IPS-15b (cell line): ENCODE data around the gene PARG.

Experiments
- H3K27me3 ChIP-seq: one replicate; pipeline ENCODE4 v1.6.1; 2013; ENCODE audit warnings: low read length; ENCODE audit not compliant: control insufficient read depth, insufficient read depth
- H3K36me3 ChIP-seq: one replicate; pipeline ENCODE4 v1.6.1; 2013; ENCODE audit warnings: low read length; ENCODE audit not compliant: control insufficient read depth, insufficient read depth
- H3K4me1 ChIP-seq: one replicate; pipeline ENCODE4 v1.6.1; 2013; ENCODE audit warnings: mild to moderate bottlenecking, low read length; ENCODE audit not compliant: control insufficient read depth, insufficient read depth
- H3K4me3 ChIP-seq: one replicate; pipeline ENCODE4 v1.5.1; 2013; ENCODE audit warnings: low read depth, low read length
- H3K9ac ChIP-seq: one replicate; pipeline ENCODE4 v1.6.1; 2013; ENCODE audit warnings: low read depth, mild to moderate bottlenecking, low read length
- H3K9me3 ChIP-seq: one replicate; pipeline ENCODE4 v1.6.1; 2013; ENCODE audit warnings: mild to moderate bottlenecking, low read length; ENCODE audit not compliant: control insufficient read depth, insufficient read depth

PARG gene

DNA sequence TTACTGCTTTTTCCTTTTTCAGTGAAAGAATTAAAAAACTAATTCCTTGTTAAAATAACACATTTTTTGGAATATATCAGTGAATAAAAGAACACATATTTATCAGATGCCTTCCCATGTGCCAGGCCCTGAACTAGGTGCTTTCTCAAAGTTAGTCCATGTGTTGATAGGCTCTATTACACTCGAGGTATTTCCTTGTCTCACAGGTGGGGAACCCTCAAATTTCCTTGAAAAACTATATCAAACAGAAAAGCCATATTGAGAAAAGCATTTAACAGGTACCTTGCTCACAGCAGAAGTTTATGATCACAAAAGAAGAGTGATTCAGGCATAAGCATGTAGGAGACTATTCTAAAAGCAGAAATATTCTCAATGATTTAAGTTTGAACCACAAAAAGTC, 104.1 kb downstream of the PARG start:
- Histone ChIP-seq H3K36me3 (peaks cover 5% of the 10 kb centered on the region), H3K4me3 (no peak overlapping the region), H3K27me3 (no peaks in the 10 kb centered on the region), H3K4me1 (peaks cover 6% of the 10 kb centered on the region), H3K9me3 (no peaks in the 10 kb centered on the region), H3K9ac (no peak overlapping the region)

DNA sequence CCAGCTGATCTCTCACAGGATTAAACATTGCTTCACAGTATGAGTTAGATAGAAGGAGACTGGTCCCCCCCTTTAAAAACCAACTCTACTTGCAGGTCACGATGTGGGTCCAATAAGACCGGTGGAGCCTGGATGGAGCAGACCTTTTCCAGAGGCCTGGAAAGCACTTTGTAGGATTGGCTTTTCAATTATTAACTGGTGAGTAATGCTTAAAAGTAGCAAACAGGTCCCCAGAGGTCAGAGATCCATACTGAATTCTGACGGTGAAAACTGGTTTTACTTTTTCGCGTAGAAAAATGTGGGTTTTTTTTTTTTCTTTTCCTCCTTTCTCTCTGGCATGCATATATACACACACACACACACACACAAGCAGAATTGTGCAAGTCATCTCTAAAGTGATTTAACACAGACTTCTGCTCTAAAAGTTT, 104.8 kb downstream of the PARG start:
- peaks cover 5% of the 10 kb centered on the region for H3K36me3 ChIP-seq
- H3K4me1 ChIP-seq: peaks cover 13% of the 10 kb centered on the region
- H3K4me3 ChIP-seq: no peak overlapping the region
- no peaks in the 10 kb centered on the region for H3K9me3 ChIP-seq
- no peak overlapping the region for H3K9ac ChIP-seq
- no peaks in the 10 kb centered on the region for H3K27me3 ChIP-seq

DNA sequence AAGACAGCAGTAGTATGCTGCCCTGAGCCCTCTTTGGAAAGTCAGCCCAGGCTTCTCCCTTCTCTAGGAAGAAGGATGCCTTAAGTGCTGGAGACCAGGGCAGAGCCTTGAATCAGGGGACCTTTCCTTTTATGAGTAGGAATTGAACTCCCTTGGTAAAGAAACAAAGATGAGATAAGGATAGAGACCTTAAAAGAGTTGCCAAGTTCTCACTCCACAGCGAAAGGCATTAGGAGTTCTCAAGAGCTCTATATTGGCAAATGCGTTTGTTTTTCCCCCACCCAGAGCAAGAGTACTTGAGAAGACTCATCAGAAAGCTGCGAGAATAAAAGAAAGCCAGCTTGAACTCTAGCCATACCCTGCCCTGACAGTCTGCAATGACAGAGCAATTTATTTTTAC, 106.9 kb downstream of the PARG start:
- peaks cover 32% of the 10 kb centered on the region for H3K4me1 ChIP-seq
- no peaks in the 10 kb centered on the region for H3K9me3 ChIP-seq
- no peak overlapping the region for H3K4me3 ChIP-seq
- H3K27me3 ChIP-seq: no peaks in the 10 kb centered on the region
- peaks cover 5% of the 10 kb centered on the region for H3K36me3 ChIP-seq
- H3K9ac ChIP-seq: no peak overlapping the region

DNA sequence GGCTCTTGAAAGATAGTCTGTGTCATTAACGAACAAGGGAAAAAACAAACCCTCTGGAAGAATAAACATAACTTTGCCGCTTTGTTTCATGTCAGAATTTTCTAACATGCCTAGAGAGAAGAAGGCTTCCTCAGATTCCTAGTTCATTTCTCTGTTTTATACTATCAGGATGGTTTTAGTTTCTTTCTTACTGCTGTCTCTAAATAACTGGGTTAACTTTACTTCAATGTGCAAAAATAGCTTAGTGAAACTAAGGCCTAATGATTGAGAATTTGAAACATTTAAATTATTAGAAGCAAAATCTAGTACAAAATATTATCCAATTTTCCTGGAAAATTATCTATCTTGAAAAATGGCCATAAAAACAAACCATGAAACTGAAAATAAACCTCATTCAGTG, 107.6 kb downstream of the PARG start:
- Histone ChIP-seq H3K36me3 (peaks cover 5% of the 10 kb centered on the region), H3K27me3 (no peaks in the 10 kb centered on the region), H3K9me3 (no peaks in the 10 kb centered on the region), H3K4me3 (no peak overlapping the region), H3K9ac (no peak overlapping the region), H3K4me1 (peaks cover 36% of the 10 kb centered on the region)

DNA sequence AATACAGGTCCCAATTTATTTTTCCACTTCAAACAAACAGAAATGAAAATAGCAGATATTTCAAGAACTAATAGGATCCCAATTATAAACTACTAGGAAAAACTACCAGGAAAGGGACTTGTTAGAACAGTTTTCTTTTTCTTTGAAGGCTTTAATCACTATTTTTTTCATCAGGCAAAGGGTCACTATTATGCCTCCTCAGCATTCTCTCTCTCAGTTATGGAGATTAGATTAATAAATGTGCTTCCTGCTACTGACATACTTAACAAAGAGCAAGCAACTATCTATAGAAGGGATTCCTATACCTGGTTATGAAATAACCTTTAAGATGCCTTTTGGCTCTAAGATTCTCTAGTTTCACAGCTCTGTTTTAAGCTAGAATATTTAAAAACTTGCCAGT, 108.7 kb downstream of the PARG start:
- H3K9me3 ChIP-seq: no peaks in the 10 kb centered on the region
- H3K9ac ChIP-seq: no peak overlapping the region
- H3K4me1 ChIP-seq: peaks cover 36% of the 10 kb centered on the region
- no peaks in the 10 kb centered on the region for H3K27me3 ChIP-seq
- H3K4me3 ChIP-seq: no peak overlapping the region
- peaks cover 5% of the 10 kb centered on the region for H3K36me3 ChIP-seq

DNA sequence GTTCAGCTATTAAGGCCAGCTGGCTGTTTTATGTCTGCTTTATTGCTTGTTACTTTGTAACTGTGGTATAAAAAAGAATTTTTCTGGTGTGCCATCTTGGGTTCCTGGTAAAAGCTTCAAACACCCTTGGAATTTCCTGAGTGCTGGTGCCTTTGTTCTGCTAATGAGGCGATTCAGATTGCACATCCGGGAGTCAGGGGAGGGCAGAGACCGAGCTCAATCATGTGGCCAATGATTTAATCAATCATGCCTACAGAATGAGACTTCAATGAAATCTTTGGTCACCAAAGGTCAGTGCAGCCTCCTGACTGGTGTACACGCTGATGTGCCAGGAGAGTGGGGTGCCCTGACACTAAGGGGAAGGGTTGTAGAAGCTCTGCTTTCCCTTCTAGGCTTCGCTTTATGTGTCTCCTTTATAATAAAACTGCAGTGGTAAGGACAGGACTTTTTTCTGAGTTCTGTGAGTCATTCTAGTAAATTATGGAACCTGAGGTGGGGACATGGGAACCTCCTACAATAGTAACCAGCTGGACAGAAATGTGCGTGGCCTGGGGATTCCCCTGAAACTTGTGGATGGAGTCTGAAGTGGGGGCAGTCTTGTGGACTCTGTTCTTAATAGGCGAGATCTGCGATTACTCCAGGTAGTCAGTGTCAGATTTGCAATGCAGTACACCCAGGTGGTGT, 110.3 kb downstream of the PARG start:
- Histone ChIP-seq H3K4me1 (peaks cover 36% of the 10 kb centered on the region), H3K27me3 (no peaks in the 10 kb centered on the region), H3K4me3 (peak overlapping the region; percentile 4), H3K36me3 (peaks cover 5% of the 10 kb centered on the region), H3K9ac (no peak overlapping the region), H3K9me3 (no peaks in the 10 kb centered on the region)

DNA sequence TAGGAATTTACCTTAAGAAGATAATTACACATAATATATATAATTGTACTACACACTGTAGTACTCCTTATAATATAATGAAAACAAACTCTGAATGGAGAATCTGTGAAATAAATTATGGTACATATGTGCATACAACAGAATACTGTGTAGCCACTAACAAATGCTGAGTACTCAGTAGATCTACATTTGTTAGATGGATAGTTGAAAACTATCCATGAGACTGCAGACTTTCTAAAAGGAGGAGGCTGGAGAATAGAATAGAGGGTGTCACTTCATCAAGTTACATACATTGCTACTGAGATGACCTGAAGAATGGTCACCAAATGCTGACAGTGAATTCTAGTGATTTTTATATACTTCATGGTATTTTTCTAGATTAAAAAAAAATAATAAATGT, 111.0 kb downstream of the PARG start:
- no peaks in the 10 kb centered on the region for H3K27me3 ChIP-seq
- peaks cover 5% of the 10 kb centered on the region for H3K36me3 ChIP-seq
- no peak overlapping the region for H3K9ac ChIP-seq
- H3K4me3 ChIP-seq: no peak overlapping the region
- H3K4me1 ChIP-seq: peaks cover 36% of the 10 kb centered on the region
- no peaks in the 10 kb centered on the region for H3K9me3 ChIP-seq

DNA sequence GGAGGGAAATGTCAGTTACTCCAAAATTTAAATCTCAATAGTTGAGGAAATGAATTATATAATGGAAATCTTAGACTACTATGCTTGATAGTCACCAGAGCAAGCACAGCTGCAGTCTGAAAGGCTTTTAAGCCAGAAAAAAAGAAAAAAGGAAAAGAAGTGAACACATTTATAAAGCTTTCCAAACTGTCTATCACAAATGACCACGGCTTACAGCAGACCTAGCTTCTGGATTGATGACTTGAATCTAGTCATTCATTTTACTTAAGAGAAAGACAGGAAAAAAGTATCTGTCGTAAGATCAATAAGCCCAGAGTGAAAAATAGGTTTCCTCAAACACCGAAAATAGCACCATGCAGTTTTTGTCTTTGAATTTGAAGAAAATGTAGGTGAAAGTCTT, 111.8 kb downstream of the PARG start:
- Histone ChIP-seq H3K9ac (no peak overlapping the region), H3K4me3 (no peak overlapping the region), H3K9me3 (no peaks in the 10 kb centered on the region), H3K4me1 (peaks cover 33% of the 10 kb centered on the region), H3K36me3 (no peaks in the 10 kb centered on the region), H3K27me3 (no peaks in the 10 kb centered on the region)

DNA sequence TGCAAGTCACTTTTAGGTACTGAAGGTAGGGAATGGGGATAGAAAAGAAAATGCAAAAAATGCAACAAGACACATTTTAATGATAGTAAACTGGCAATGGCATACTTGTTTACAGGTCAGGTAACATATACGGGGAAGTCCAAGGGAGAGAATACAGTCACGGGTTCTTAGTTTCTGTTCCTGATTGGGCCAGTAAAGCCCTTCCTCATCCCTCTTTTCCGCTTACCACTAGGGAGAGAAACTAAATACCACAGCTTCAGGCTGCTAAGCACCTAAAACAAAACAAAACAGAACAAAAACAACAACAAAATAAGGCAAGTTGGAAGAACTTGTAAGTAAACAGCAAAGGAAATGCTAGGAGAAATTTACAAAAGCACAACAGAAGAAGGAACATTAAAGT, 114.5 kb downstream of the PARG start:
- Histone ChIP-seq H3K36me3 (no peaks in the 10 kb centered on the region), H3K4me3 (no peak overlapping the region), H3K27me3 (no peaks in the 10 kb centered on the region), H3K4me1 (peaks cover 25% of the 10 kb centered on the region), H3K9me3 (no peaks in the 10 kb centered on the region), H3K9ac (no peak overlapping the region)

DNA sequence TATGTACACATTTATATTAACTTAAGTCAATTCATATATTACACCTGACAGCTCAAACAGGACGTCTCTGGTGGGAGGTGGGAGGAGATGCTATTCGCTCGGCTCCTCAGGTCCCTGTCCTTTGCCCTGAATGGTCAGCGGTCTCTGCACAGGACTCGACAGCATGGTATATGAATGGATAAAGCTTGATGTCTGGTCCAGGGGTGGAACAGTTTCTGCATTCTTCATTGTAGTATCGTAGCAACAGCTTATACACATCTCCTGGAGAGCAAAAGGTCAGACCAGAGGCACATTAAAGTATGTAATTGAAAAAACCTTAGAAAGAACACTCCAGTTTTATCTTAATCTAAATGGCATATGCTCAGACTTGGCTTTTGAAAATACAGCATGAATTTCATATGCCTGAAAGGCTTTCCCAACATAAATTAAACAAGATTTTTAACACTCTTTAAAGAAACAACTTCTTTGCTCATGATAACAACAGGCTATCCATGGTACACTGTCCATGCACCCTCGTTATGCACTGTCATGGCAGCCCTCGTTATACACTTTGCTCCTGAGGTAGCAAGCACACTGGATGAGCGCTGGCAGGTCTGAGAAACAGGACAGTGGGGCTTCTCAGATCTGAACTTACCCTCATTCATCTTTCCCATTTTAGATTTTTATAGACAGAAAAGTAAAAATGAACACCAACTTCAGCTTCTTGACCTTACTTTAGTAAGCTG, 122.4 kb downstream of the PARG start:
- peaks cover 4% of the 10 kb centered on the region for H3K36me3 ChIP-seq
- no peaks in the 10 kb centered on the region for H3K4me1 ChIP-seq
- no peak overlapping the region for H3K4me3 ChIP-seq
- no peak overlapping the region for H3K9ac ChIP-seq
- H3K9me3 ChIP-seq: no peaks in the 10 kb centered on the region
- no peaks in the 10 kb centered on the region for H3K27me3 ChIP-seq

DNA sequence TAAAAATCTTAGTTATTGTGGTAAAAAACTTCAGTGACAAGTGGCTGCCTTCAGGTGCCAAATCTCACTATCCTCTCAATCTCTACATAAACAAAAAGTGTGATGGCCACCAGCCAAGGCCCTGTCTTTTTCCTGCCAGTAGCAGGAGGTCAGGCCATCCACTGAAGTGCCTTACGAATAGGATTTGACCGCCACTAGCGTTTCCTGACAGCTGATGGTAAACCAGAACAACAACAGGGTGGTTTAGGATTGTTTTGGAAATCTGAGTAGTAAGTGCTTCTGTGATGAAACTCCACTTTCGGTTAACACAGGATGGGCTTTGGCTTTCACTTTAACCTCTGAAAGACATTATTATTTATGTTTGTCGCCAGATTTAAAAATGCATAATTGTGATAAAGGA, 124.0 kb downstream of the PARG start:
- no peaks in the 10 kb centered on the region for H3K27me3 ChIP-seq
- H3K4me3 ChIP-seq: no peak overlapping the region
- H3K9ac ChIP-seq: no peak overlapping the region
- H3K36me3 ChIP-seq: peaks cover 4% of the 10 kb centered on the region
- H3K4me1 ChIP-seq: no peaks in the 10 kb centered on the region
- H3K9me3 ChIP-seq: no peaks in the 10 kb centered on the region

DNA sequence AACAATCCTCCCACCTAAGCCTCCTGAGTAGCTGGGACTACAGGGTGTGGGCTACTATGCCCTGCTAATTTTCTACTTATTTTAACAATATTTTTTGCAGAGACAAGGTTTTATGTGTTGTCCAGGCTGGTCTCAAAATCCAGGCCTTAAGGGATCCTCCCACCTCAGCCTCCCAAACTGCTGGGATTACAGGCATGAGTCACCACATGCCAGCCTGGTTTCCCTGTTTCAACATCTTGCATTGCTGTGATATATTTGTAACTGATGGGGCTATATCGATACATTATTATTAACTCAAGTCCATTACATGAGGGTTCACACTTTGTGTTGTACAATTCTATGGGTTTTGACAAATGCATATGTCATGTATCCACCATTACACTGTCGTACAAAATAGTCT, 137.8 kb downstream of the PARG start:
- Histone ChIP-seq H3K4me1 (no peaks in the 10 kb centered on the region), H3K4me3 (no peak overlapping the region), H3K27me3 (no peaks in the 10 kb centered on the region), H3K9ac (no peak overlapping the region), H3K9me3 (no peaks in the 10 kb centered on the region), H3K36me3 (no peaks in the 10 kb centered on the region)
